ENCODE data around the gene NCAM1. TPM values are rescaled to one million over a fixed set of nuclear protein-coding genes. Genes with fewer than 3 reads are reported as not detected.

NCAM1 gene
- total RNA-seq, 1 experiment from 2014 or later, result not detected

DNA sequence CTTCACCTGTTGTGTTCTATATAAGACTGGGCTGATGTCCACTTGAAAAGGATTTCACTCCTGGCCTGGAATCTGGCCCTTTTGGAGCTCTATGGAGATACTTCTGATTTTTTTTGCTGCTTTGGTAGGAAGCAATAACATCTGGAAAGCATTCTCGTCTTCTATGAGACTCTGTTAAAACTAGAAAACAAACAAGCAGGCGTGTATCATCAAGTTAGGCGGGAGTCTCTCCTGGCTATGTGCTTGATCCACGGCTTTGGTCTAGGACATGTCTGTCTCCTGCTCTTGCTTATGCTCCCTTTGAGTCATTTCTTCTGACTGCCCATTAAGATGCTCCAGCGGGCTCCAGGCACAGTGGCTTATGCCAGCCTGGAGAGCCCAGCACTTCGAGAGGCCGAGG is 231.8 kb downstream of the NCAM1 start:
- Histone ChIP-seq H3K4me2 (ENCODE audit: low read length) (no peak overlapping the region), H3K9ac (ENCODE audit: low read length) (no peak overlapping the region), H3F3A (ENCODE audit: low read length, unreplicated experiment) (no peaks in the 10 kb centered on the region), H4K20me1 (ENCODE audit: low read length) (no peaks in the 10 kb centered on the region), H3K27ac (ENCODE audit: low read length) (no peak overlapping the region), H2AFZ (ENCODE audit: low read length) (no peak overlapping the region), H3K9me2 (replicated peaks; ENCODE audit: low read length) (no peaks in the 10 kb centered on the region), H3K36me3 (ENCODE audit: low read depth, low read length) (no peaks in the 10 kb centered on the region), H3K4me3 (ENCODE audit: low read length) (no peak overlapping the region), H3K79me2 (ENCODE audit: low read length) (no peaks in the 10 kb centered on the region), H3K9me3 (ENCODE audit: low read length) (no peaks in the 10 kb centered on the region), H3K4me1 (ENCODE audit: insufficient read depth, low read length) (peaks cover 7% of the 10 kb centered on the region; the same call in 1 of the 2 replicates), H3K27me3 (ENCODE audit: low read length) (peaks cover 13% of the 10 kb centered on the region; the same call in 1 of the 2 replicates)
- ChIA-PET POLR2A (ENCODE audit: unreplicated experiment) (no interaction called here), CTCF (no interaction called here)
- intact Hi-C loops (cut with micrococcal nuclease), result no loop called here
- no TSS peak for BruUV-seq (replicated peaks)
- no peak for DNase-seq
- ATAC-seq, result no peak
- TF ChIP-seq EZH2phosphoT487 (IDR thresholded peaks at IDR 0.05; ENCODE audit: borderline replicate concordance, low read length), result no peak
- TF ChIP-seq EZH2 (IDR thresholded peaks at IDR 0.05; ENCODE audit: low read length, unreplicated experiment), result no peak
- TF ChIP-seq CTCF (conservative IDR thresholded peaks at IDR 0.05; ENCODE audit: low read depth, low read length), result no peak

- Histone ChIP-seq H3K4me3 (ENCODE audit: low read length) (no peak overlapping the region), H3K36me3 (ENCODE audit: low read depth, low read length) (no peaks in the 10 kb centered on the region), H3K4me2 (ENCODE audit: low read length) (no peak overlapping the region), H3K9ac (ENCODE audit: low read length) (no peak overlapping the region), H3K9me2 (replicated peaks; ENCODE audit: low read length) (no peaks in the 10 kb centered on the region), H3K27ac (ENCODE audit: low read length) (no peak overlapping the region), H3F3A (ENCODE audit: low read length, unreplicated experiment) (no peaks in the 10 kb centered on the region), H4K20me1 (ENCODE audit: low read length) (no peaks in the 10 kb centered on the region), H3K9me3 (ENCODE audit: low read length) (no peaks in the 10 kb centered on the region), H3K79me2 (ENCODE audit: low read length) (no peaks in the 10 kb centered on the region), H2AFZ (ENCODE audit: low read length) (no peak overlapping the region), H3K4me1 (ENCODE audit: insufficient read depth, low read length) (peaks cover 11% of the 10 kb centered on the region; the same call in 1 of the 2 replicates), H3K27me3 (ENCODE audit: low read length) (peaks cover 13% of the 10 kb centered on the region; the same call in 1 of the 2 replicates)
- no peak for TF ChIP-seq CTCF (conservative IDR thresholded peaks at IDR 0.05; ENCODE audit: low read depth, low read length)
- TF ChIP-seq EZH2 (IDR thresholded peaks at IDR 0.05; ENCODE audit: low read length, unreplicated experiment), result no peak
- no peak for TF ChIP-seq EZH2phosphoT487 (IDR thresholded peaks at IDR 0.05; ENCODE audit: borderline replicate concordance, low read length)
- no peak for ATAC-seq
- POLR2A ChIA-PET (ENCODE audit: unreplicated experiment), result no interaction called here
- DNase-seq, result no peak
- CTCF ChIA-PET, result no interaction called here
- intact Hi-C loops (cut with micrococcal nuclease), result no loop called here
- BruUV-seq (replicated peaks), result no TSS peak
Measured at GRCh38 chr11:113193946-113194345, 232.7 kb downstream of the NCAM1 start.

DNA sequence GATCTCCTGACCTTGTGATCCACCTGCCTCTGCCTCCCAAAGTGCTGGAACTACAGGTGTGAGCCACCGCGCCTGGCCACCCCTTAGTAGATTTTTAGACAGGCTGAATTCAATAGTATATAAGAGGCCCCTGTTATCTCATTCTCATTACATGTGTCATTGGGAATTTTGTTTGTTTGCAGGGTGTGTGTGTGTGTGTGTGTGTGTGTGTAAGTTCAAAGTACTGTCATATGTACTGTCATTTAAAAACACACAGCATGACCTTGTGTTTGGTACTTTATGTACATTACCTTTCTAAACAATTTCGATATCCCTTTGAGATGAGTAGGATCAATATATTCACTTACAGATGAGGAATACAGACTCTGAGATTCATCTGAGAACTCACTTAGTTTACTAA is 234.5 kb downstream of the NCAM1 start:
- Histone ChIP-seq H3K27ac (ENCODE audit: low read length) (no peak overlapping the region), H3F3A (ENCODE audit: low read length, unreplicated experiment) (no peaks in the 10 kb centered on the region), H3K9me3 (ENCODE audit: low read length) (no peaks in the 10 kb centered on the region), H3K79me2 (ENCODE audit: low read length) (no peaks in the 10 kb centered on the region), H4K20me1 (ENCODE audit: low read length) (no peaks in the 10 kb centered on the region), H3K4me3 (ENCODE audit: low read length) (no peak overlapping the region), H3K9me2 (replicated peaks; ENCODE audit: low read length) (no peaks in the 10 kb centered on the region), H3K4me1 (ENCODE audit: insufficient read depth, low read length) (peaks cover 8% of the 10 kb centered on the region; the same call in 1 of the 2 replicates), H3K9ac (ENCODE audit: low read length) (no peak overlapping the region), H2AFZ (ENCODE audit: low read length) (no peak overlapping the region), H3K4me2 (ENCODE audit: low read length) (no peak overlapping the region), H3K36me3 (ENCODE audit: low read depth, low read length) (no peaks in the 10 kb centered on the region), H3K27me3 (ENCODE audit: low read length) (peaks cover 13% of the 10 kb centered on the region; the same call in 1 of the 2 replicates)
- DNase-seq (no peak), ATAC-seq (no peak)
- intact Hi-C loops (cut with micrococcal nuclease), result no loop called here
- CTCF ChIA-PET, result no interaction called here
- POLR2A ChIA-PET (ENCODE audit: unreplicated experiment), result no interaction called here
- BruUV-seq (replicated peaks), result no TSS peak
- TF ChIP-seq EZH2 (IDR thresholded peaks at IDR 0.05; ENCODE audit: low read length, unreplicated experiment) (no peak), EZH2phosphoT487 (IDR thresholded peaks at IDR 0.05; ENCODE audit: borderline replicate concordance, low read length) (no peak), CTCF (conservative IDR thresholded peaks at IDR 0.05; ENCODE audit: low read depth, low read length) (no peak)

Data from PC-3 (cell line).